HUES48 (cell line): ENCODE measurements around the gene ACSL4.
A peak's percentile ranks its signal among the peaks of the same experiment; 100 is the strongest.

ENCODE experiments used
- H3K27ac ChIP-seq: one replicate; pipeline ENCODE4 v1.7.0; 2013; ENCODE audit warnings: low read depth, low read length, inconsistent platforms
- H3K27me3 ChIP-seq: 2 replicates; pipeline ENCODE4 v1.6.1; 2013; ENCODE audit warnings: mild to moderate bottlenecking, low read length; ENCODE audit not compliant: control insufficient read depth, insufficient read depth
- H3K36me3 ChIP-seq: 2 replicates; pipeline ENCODE4 v1.6.1; 2013; ENCODE audit warnings: low read length; ENCODE audit not compliant: control insufficient read depth, insufficient read depth
- H3K4me1 ChIP-seq: 2 replicates; pipeline ENCODE4 v1.6.1; 2013; ENCODE audit warnings: mild to moderate bottlenecking, low read length; ENCODE audit not compliant: control insufficient read depth, insufficient read depth
- H3K4me3 ChIP-seq: 2 replicates; pipeline ENCODE4 v1.5.1; 2013; ENCODE audit warnings: mild to moderate bottlenecking, low read depth, low read length
- H3K9ac ChIP-seq: 2 replicates; pipeline ENCODE4 v1.6.1; 2013; ENCODE audit warnings: mild to moderate bottlenecking, low read depth, low read length, moderate library complexity
- H3K9me3 ChIP-seq: 2 replicates; pipeline ENCODE4 v1.6.1; 2013; ENCODE audit warnings: low read length; ENCODE audit not compliant: control insufficient read depth, insufficient read depth

Gene ACSL4

GRCh38 chrX:109600237-109600651 is 132.8 kb downstream of the ACSL4 start:
- no peaks in the 10 kb centered on the region for H3K9me3 ChIP-seq
- peaks cover 13% of the 10 kb centered on the region; the same call in 1 of the 2 replicates for H3K4me1 ChIP-seq
- no peaks in the 10 kb centered on the region for H3K36me3 ChIP-seq
- no peak overlapping the region for H3K9ac ChIP-seq
- H3K27ac ChIP-seq: no peak overlapping the region
- H3K4me3 ChIP-seq: peak overlapping the region; percentile 20; the same call in 1 of the 2 replicates
- peaks cover 20% of the 10 kb centered on the region for H3K27me3 ChIP-seq

GRCh38 chrX:109596015-109596414 is 137.0 kb downstream of the ACSL4 start:
- H3K36me3 ChIP-seq: no peaks in the 10 kb centered on the region
- H3K4me3 ChIP-seq: no peak overlapping the region
- no peaks in the 10 kb centered on the region for H3K9me3 ChIP-seq
- H3K27ac ChIP-seq: no peak overlapping the region
- no peak overlapping the region for H3K9ac ChIP-seq
- H3K27me3 ChIP-seq: peaks cover 15% of the 10 kb centered on the region
- peaks cover 10% of the 10 kb centered on the region; the same call in 1 of the 2 replicates for H3K4me1 ChIP-seq
